ENCODE data around the gene ZDHHC23. TPM values are rescaled to one million over a fixed set of nuclear protein-coding genes. Genes with fewer than 3 reads are reported as not detected.

The ZDHHC23 gene
- total RNA-seq, 4 donors from 2014 or later = 15.7 to 27.2 (median 25.2) TPM

- Histone ChIP-seq H3K4me1 (no peaks in the 10 kb centered on the region), H3K36me3 (peaks cover 0 to 34% (median 0%) of the 10 kb centered on the region in 3 donors), H3K4me3 (no peak overlapping the region), H3K27me3 (no peaks in the 10 kb centered on the region), H3K9me3 (peaks cover 0 to 5% (median 0%) of the 10 kb centered on the region in 4 donors), H3K27ac (no peak overlapping the region)
- DNase-seq = no peak
- TF ChIP-seq CTCF (IDR thresholded peaks at IDR 0.05) = no peak
- no peak for TF ChIP-seq POLR2A (IDR thresholded peaks at IDR 0.05)
These were observed 30.0 kb downstream of the ZDHHC23 start for GRCh38 chr3:113977822-113978221.

- no peak for DNase-seq
- Histone ChIP-seq H3K4me1 (no peaks in the 10 kb centered on the region), H3K27me3 (no peaks in the 10 kb centered on the region), H3K9me3 (no peaks in the 10 kb centered on the region), H3K4me3 (no peak overlapping the region), H3K36me3 (peaks cover 0 to 28% (median 0%) of the 10 kb centered on the region in 3 donors), H3K27ac (no peak overlapping the region)
- TF ChIP-seq POLR2A (IDR thresholded peaks at IDR 0.05) (no peak), CTCF (IDR thresholded peaks at IDR 0.05) (no peak)
These were observed 32.1 kb downstream of the ZDHHC23 start for GRCh38 chr3:113979916-113980315.

GRCh38 chr3:113981803-113982202 lies 34.0 kb downstream of the ZDHHC23 start:
- Histone ChIP-seq H3K4me3 (no peak overlapping the region), H3K4me1 (no peaks in the 10 kb centered on the region), H3K27me3 (no peaks in the 10 kb centered on the region), H3K36me3 (peaks cover 0 to 20% (median 0%) of the 10 kb centered on the region in 3 donors), H3K9me3 (no peaks in the 10 kb centered on the region), H3K27ac (no peak overlapping the region)
- no peak for TF ChIP-seq CTCF (IDR thresholded peaks at IDR 0.05)
- no peak for TF ChIP-seq POLR2A (IDR thresholded peaks at IDR 0.05)
- DNase-seq = no peak

- no peaks in the 10 kb centered on the region for H3K27me3 ChIP-seq
These were observed 35.7 kb downstream of the ZDHHC23 start for GRCh38 chr3:113983544-113983943.

GRCh38 chr3:113985541-113985940 lies 37.7 kb downstream of the ZDHHC23 start:
- DNase-seq = peak in 1 of 3 donors; percentile 27
- H3K36me3 ChIP-seq = no peaks in the 10 kb centered on the region
- TF ChIP-seq CTCF (IDR thresholded peaks at IDR 0.05) (no peak), POLR2A (IDR thresholded peaks at IDR 0.05) (no peak)
- no peaks in the 10 kb centered on the region for H3K4me1 ChIP-seq
- H3K27ac ChIP-seq = peak overlapping the region in 1 of 4 donors; percentile 57
- H3K4me3 ChIP-seq = no peak overlapping the region
- no peaks in the 10 kb centered on the region for H3K9me3 ChIP-seq
- no peaks in the 10 kb centered on the region for H3K27me3 ChIP-seq

More at GRCh38 chr3:113983544-113983943, 35.7 kb downstream of the ZDHHC23 start:
- no peak for TF ChIP-seq CTCF (IDR thresholded peaks at IDR 0.05)
- no peak for TF ChIP-seq POLR2A (IDR thresholded peaks at IDR 0.05)
- H3K9me3 ChIP-seq = no peaks in the 10 kb centered on the region
- peaks cover 0 to 9% (median 0%) of the 10 kb centered on the region in 3 donors for H3K36me3 ChIP-seq
- H3K4me1 ChIP-seq = no peaks in the 10 kb centered on the region
- no peak for DNase-seq
- H3K27ac ChIP-seq = no peak overlapping the region
- no peak overlapping the region for H3K4me3 ChIP-seq

- Histone ChIP-seq H3K4me3 (no peak overlapping the region), H3K27ac (peak overlapping the region in 2 of 4 donors; percentile 40 to 64), H3K27me3 (no peaks in the 10 kb centered on the region), H3K4me1 (no peaks in the 10 kb centered on the region), H3K36me3 (peaks cover 0 to 14% (median 0%) of the 10 kb centered on the region in 3 donors), H3K9me3 (no peaks in the 10 kb centered on the region)
- TF ChIP-seq CTCF (IDR thresholded peaks at IDR 0.05) (peak in 1 of 6 experiments; percentile 9), POLR2A (IDR thresholded peaks at IDR 0.05) (no peak)
- peak in 2 of 3 donors; percentile 68 to 78 for DNase-seq
These were observed 57.7 kb downstream of the ZDHHC23 start for GRCh38 chr3:114005481-114005880.

Data from Peyer's patch (tissue), 4 donors.